Retinal pigment epithelial cell (primary cell): Measurements from ENCODE around the gene KCNAB2.

ENCODE experiments used
- DNase-seq: peaks from one replicate; pipeline ENCODE4 v3.0.0-alpha.2; 2010; ENCODE audit warnings: low read depth
- H3K4me3 ChIP-seq: 2 replicates; pipeline ENCODE4 v1.5.1; 2011; ENCODE audit warnings: mild to moderate bottlenecking, low read length, control low read depth, moderate library complexity
- TF ChIP-seq, protein P1 (sequence below): conservative IDR thresholded peaks from 2 replicates; pipeline ENCODE4 v1.5.1; 2011; ENCODE audit warnings: low read depth, low read length, control low read depth, inconsistent platforms

The KCNAB2 gene

DNA sequence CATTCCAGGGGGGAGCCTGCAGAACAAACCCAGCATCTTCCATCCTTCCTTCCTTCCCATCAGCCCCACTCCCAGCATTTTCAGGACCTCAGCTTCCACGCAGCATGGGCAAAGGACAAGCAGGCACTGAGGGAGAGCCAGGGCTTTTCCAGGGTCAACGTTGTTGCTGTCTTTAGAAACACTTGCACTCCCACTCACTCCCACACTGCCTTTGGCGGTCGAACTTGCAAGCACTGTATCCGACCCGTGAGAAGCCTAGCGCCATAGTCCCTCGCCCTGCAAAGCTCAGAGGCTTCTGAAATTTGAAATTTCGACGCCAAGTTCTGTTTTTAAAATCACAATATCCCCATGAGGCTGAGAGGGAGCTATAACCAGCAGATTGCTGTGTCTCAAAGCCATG is 47.4 kb downstream of the KCNAB2 start:
- no peak overlapping the region for H3K4me3 ChIP-seq
- TF ChIP-seq, protein P1, sequence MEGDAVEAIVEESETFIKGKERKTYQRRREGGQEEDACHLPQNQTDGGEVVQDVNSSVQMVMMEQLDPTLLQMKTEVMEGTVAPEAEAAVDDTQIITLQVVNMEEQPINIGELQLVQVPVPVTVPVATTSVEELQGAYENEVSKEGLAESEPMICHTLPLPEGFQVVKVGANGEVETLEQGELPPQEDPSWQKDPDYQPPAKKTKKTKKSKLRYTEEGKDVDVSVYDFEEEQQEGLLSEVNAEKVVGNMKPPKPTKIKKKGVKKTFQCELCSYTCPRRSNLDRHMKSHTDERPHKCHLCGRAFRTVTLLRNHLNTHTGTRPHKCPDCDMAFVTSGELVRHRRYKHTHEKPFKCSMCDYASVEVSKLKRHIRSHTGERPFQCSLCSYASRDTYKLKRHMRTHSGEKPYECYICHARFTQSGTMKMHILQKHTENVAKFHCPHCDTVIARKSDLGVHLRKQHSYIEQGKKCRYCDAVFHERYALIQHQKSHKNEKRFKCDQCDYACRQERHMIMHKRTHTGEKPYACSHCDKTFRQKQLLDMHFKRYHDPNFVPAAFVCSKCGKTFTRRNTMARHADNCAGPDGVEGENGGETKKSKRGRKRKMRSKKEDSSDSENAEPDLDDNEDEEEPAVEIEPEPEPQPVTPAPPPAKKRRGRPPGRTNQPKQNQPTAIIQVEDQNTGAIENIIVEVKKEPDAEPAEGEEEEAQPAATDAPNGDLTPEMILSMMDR: no peak
- DNase-seq: no peak

DNA sequence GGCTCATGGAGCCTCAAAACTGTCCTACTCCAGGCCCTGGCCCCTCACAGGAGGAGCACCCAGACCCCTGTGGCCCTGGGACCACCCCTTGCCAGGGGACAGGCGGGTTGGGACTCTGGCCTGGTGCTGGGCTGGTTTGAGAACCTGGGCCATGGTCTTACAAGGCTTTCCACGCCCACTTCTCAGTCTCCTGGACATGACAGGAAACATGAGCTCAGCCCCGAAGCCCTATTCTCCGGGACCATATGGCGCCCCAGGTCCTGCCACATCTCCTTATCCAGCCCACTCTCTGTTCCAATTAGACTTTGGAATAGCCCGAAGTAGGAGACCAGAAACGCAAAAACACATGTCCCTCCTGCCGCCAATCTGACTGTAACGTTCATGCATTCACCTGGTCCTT is 47.9 kb downstream of the KCNAB2 start:
- TF ChIP-seq, protein P1: no peak
- no peak overlapping the region for H3K4me3 ChIP-seq
- DNase-seq: no peak

DNA sequence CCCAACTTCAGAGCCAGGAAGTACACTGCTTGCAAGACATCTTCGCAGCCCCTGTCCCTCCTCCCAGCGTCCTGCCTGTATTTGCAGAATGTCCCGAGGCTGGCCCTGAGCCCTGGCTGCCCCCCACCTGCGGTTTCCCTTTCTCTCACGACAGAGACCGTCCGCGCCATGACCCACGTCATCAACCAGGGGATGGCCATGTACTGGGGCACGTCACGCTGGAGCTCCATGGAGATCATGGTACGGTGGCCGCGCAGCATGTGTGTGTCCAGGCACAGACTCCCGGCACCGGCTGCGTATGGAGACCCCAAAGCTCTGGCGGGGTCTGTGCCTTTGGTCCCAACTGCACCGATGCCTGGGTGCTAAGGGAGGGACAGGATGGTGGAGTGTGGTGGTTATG is 48.6 kb downstream of the KCNAB2 start:
- no peak for DNase-seq
- no peak overlapping the region for H3K4me3 ChIP-seq
- TF ChIP-seq, protein P1: no peak

DNA sequence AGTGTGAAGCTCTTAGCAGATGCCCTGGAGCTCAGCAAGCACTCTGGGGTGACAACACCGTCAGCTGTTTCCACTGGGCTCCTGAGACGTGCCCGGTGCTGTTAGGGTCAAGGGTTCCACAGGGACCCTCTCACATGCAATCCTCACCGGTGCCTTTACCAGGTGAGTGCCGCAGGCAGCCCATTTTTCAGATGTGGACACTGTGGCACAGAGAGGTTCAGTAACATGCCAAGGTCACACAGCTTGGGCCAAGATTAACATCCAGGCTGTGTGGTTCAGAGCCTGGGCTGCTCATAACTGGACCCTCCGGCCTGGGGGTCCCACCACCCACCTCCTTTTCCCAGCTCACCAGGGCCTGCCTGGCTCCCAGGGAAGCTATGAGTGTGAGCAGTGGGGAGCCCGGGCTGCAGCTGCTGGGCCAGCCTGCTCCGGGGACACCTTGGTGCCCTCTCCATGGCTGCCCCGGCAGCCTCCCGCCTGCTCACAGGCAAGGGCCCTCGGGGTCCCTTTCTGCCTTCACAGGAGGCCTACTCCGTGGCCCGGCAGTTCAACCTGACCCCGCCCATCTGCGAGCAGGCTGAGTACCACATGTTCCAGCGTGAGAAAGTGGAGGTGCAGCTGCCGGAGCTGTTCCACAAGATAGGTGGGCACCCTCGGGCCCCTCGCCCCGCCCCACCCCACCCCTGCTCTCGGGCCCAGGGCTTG is 49.3 kb downstream of the KCNAB2 start:
- no peak overlapping the region for H3K4me3 ChIP-seq
- TF ChIP-seq, protein P1: no peak
- DNase-seq: no peak

DNA sequence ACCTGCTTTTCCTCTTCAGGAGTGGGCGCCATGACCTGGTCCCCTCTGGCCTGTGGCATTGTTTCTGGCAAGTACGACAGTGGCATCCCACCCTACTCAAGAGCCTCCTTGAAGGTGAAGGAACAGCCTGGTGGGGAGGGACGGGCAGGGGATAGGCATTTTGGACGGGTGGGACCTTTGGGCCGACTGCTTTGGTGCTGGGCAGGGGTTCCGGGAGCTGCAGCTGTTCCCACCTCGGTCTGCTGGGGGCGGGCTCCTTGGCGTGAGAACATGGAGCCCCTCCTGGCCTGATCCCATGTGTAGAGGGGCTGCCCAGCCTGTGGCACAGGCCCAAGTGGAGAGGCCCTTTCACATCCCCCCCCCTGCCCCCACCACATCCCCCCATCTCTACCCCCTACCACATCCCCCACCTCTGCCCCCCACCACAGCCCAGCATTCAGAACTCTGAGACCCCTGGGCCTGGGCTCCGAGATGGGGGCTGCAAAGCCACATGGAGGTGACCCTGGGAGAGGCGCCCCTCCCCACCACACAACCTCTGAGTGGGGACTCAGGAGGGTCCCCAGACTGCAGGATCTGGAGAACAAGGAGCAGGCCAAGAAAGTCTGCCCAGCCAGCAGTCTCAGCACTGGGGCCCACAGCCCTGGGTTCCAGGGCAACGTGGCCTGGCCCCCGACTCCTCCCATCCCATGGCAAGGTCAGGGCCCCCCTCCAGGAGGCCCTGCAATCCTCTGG is 50.0 kb downstream of the KCNAB2 start:
- no peak overlapping the region for H3K4me3 ChIP-seq
- DNase-seq: no peak
- TF ChIP-seq, protein P1: no peak

DNA sequence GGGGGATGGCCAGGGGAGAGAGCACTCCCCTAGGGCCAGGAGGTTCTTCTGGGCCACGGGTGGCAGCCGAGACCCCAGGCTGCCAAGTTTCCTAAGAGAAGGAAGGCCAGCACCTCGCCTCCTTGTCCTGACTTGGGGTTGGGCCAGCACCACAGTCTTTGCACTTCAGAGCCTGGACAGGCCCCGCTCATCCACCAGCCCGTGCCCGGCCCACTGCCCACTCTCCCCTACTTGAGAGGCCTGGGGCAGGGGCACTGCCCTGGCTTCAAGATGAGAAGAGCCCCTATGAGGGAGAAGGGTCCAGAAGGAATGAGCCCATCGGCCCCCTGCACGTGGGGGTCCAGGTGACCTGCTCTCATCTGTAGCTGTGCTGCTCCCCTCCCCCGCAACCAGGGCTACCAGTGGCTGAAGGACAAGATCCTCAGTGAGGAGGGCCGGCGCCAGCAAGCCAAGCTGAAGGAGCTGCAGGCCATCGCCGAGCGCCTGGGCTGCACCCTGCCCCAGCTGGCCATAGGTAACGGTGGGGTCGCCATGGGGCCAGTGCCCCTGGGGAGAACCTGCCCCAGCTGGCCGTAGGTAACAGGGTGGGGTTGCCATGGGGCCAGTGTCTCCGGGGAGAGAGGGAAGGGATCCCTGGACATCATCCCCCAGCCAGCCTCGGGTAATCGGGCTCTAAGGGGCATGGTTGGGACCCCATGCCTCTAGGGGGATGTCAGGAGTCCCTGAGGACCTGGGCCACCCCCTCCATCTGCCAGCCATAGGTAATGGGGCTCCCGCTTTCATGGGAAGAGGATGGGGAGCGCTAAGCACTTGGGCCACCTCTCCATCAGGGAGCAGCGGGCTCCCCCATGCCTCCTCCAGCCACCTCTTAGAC is 50.8 kb downstream of the KCNAB2 start:
- no peak overlapping the region for H3K4me3 ChIP-seq
- no peak for DNase-seq
- TF ChIP-seq, protein P1: no peak
